Prostate gland (tissue), 2 donors: ENCODE data around the gene VPS54. TPM values are rescaled to one million over a fixed set of nuclear protein-coding genes. Genes with fewer than 3 reads are reported as not detected.

Source experiments
- DNase-seq: peaks from one replicate; pipeline ENCODE4 v3.0.0-alpha.2; 2019; ENCODE audit warnings: low spot score
- H3K27ac ChIP-seq, 2 donors: fragments of 200-600 bp; sonication (generic); 2 replicates each; pipeline ENCODE4 v1.5.1; 2017 to 2019
- H3K27me3 ChIP-seq: fragments of 200-600 bp; sonication (generic); replicated peaks from 2 replicates; pipeline ENCODE4 v1.5.1; 2019; ENCODE audit not compliant: insufficient read depth
- H3K36me3 ChIP-seq, 2 donors: fragments of 200-600 bp; sonication (generic); 1 replicate in 1 of 2; 2 replicates in 1 of 2; pipeline versions ENCODE4 v1.5.1 to v1.8.1; 2017 to 2019
- H3K4me1 ChIP-seq: fragments of 200-600 bp; sonication (generic); replicated peaks from 2 replicates; pipeline ENCODE4 v1.5.1; 2019
- H3K4me3 ChIP-seq, 2 donors: fragments of 200-600 bp; sonication (generic); 2 replicates each; pipeline ENCODE4 v1.5.1; 2017 to 2019
- H3K9me3 ChIP-seq: fragments of 200-600 bp; sonication (generic); 2 replicates; pipeline ENCODE4 v1.5.1; 2017
- POLR2A ChIP-seq: fragments of 450-650 bp; IDR thresholded peaks from one replicate; pipeline ENCODE4 v1.6.1; 2016; ENCODE audit warnings: antibody characterized with exemption, mild to moderate bottlenecking
- POLR2AphosphoS5 ChIP-seq: sonication (generic); formaldehyde crosslinking; IDR thresholded peaks from one replicate; pipeline ENCODE4 v1.6.1; 2017; ENCODE audit warnings: antibody characterized with exemption
- WGBS: methylation state at CpG from one replicate; pipeline ENCODE4 v1.1.5; 2018; 5-methylcytosine and 5-hydroxymethylcytosine counted together
- intact Hi-C: fragments of 100-400 bp; cut with DNase I; formaldehyde crosslinking; loops from one replicate; pipeline ENCODE4 v1.14.2; 2022
- total RNA-seq, 2 donors: library from RNA; depleted of rRNA; stranded (reverse); fragments of >200 nt; gene quantifications; one replicate each; pipeline ENCODE4 v1.1.0, GENCODE V29; 2016
- TF ChIP-seq, protein P1 (sequence below), 4 experiments: fragments of 200-600 bp in 2 of 4; fragments of 450-650 bp in 2 of 4; sonication (generic) in 2 of 4; IDR thresholded peaks; 1 replicate in 3 of 4; 2 replicates in 1 of 4; pipeline ENCODE4 v1.5.1; 2016 to 2019; ENCODE audit warnings: antibody characterized with exemption in 4 of 4, mild to moderate bottlenecking in 2 of 4, moderate library complexity in 2 of 4

VPS54 gene
- total RNA-seq, 2 donors from 2014 or later, result 33.5 to 41.1 TPM

DNA sequence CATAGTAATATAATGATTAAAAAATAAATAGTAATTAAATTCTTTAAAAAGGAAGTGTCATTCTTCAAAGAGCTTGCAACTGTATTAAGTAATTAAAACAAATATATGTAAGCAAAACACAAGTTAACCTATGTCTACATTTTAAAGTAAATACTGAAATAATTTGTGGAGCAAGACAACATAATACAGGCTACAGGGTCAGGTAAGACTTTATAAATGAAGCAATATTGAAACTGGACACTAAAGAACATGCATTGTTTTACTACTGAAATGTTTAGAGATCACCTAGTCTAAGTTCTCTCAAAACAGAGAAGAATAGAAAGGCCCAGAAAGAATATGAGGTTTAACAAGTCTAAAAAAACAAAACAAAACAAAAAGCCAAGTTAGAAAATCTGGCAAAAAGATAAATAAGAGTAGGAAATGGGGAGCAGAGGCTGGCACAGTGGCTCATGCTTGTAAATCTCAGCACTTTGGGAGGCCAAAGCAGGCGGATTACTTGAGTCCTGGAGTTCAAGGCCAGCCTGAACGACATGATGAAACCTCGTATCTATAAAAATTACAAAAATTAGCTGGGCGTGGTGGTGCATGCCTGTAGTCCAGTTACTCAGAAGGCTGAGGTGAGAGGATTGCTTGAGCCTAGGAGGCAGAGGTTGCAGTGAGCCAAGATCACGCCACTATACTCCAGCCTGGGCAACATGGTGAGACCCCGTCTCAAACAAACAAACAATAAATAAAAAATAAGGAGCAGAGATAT, 34.4 kb downstream of the VPS54 start:
- Histone ChIP-seq H3K36me3 (no peaks in the 10 kb centered on the region), H3K4me1 (peaks cover 9% of the 10 kb centered on the region), H3K27me3 (no peaks in the 10 kb centered on the region), H3K4me3 (no peak overlapping the region), H3K9me3 (no peaks in the 10 kb centered on the region), H3K27ac (peak overlapping the region in 1 of 2 donors; percentile 73)
- TF ChIP-seq, protein P1, sequence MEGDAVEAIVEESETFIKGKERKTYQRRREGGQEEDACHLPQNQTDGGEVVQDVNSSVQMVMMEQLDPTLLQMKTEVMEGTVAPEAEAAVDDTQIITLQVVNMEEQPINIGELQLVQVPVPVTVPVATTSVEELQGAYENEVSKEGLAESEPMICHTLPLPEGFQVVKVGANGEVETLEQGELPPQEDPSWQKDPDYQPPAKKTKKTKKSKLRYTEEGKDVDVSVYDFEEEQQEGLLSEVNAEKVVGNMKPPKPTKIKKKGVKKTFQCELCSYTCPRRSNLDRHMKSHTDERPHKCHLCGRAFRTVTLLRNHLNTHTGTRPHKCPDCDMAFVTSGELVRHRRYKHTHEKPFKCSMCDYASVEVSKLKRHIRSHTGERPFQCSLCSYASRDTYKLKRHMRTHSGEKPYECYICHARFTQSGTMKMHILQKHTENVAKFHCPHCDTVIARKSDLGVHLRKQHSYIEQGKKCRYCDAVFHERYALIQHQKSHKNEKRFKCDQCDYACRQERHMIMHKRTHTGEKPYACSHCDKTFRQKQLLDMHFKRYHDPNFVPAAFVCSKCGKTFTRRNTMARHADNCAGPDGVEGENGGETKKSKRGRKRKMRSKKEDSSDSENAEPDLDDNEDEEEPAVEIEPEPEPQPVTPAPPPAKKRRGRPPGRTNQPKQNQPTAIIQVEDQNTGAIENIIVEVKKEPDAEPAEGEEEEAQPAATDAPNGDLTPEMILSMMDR (IDR thresholded peaks at IDR 0.05), result no peak
- no peak for TF ChIP-seq POLR2AphosphoS5
- TF ChIP-seq POLR2A, result no peak
- 78% methylated on average over 6 of the region's 6 CpGs for WGBS
- intact Hi-C loops, result no loop called here
- DNase-seq, result no peak

DNA sequence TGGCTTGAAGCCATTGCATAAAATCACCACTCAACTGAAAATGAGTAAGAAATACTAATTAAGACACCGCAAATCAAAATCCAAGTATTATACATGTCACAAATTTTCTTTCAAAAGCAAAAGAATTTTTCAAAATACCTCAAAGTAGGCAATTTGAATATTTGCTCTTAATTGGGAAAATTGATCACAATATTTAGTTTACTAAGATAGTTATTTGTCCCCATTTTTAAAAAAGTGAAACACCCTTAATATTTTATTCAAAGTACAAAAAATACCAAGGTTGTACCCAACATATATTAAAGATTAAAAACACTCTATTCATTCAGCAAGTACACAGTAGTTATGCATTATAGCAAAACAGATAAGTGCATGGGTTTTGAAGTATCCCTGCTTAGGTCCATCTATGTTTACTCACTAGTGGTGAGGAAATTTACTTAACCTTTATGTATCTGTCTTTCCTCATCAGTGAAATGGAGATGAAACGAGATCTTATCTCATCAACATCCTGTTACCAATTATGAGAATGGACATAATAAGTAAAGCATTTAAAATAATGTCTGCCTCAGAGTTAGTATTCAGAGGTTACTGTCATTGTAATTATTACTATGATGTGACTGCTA, 35.1 kb downstream of the VPS54 start:
- whole genome bisulfite sequencing, result 65% methylated on average over 2 of the region's 2 CpGs
- TF ChIP-seq, protein P1 (IDR thresholded peaks at IDR 0.05), result no peak
- TF ChIP-seq POLR2AphosphoS5, result peak; percentile 29

DNA sequence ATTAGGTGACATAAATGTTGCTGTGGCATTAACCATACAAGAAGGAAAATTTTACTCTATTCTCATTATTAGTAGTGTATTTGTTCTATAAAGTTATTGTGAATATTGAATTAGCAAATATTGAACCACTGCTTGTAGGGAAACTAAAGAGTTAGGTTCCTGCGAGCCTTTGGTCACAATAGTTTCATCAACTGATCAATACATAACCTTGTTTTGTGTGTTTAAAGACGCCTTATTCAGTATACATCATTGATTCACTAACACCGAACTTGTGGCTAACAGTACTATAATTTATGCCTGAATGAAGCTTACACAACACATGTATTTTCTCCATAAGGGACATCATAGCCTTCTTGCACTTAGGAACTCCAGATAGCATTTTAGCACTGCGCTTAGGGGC, 36.9 kb downstream of the VPS54 start:
- H3K27me3 ChIP-seq, result no peaks in the 10 kb centered on the region
- TF ChIP-seq POLR2AphosphoS5, result no peak
- TF ChIP-seq, protein P1 (IDR thresholded peaks at IDR 0.05), result no peak
- TF ChIP-seq POLR2A, result no peak
- 87% methylated on average over 4 of the region's 4 CpGs for WGBS
- no peak for DNase-seq
- H3K9me3 ChIP-seq, result no peaks in the 10 kb centered on the region
- intact Hi-C loops, result no loop called here
- H3K27ac ChIP-seq, result peak overlapping the region in 1 of 2 donors; percentile 44
- no peaks in the 10 kb centered on the region for H3K36me3 ChIP-seq
- peaks cover 9% of the 10 kb centered on the region for H3K4me1 ChIP-seq
- H3K4me3 ChIP-seq, result no peak overlapping the region

More for the DNA sequence above, 35.1 kb downstream of the VPS54 start:
- H3K36me3 ChIP-seq, result no peaks in the 10 kb centered on the region
- no peak for DNase-seq
- no peaks in the 10 kb centered on the region for H3K27me3 ChIP-seq
- H3K9me3 ChIP-seq, result no peaks in the 10 kb centered on the region
- peak overlapping the region in 1 of 2 donors; percentile 44 for H3K27ac ChIP-seq
- peaks cover 9% of the 10 kb centered on the region for H3K4me1 ChIP-seq
- no peak overlapping the region for H3K4me3 ChIP-seq
- intact Hi-C loops, result no loop called here

DNA sequence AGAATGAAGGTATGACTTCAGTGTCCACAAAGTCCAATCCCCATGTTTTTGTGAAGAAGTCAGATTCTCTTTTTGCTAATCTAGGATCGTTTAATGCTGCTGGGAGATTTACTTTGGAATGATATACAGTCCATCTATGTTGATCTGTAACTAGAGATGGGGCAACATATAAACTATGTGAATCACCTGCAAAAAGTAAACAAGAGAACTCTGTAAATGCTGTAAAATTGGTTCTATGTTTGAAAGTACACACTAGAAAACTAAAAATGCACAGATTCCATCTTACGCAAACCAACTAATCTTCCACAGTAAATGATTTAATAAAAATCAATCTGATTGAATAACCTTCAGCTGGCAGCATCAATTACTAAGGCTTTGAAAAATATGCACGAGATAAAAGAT, 37.5 kb downstream of the VPS54 start:
- H3K4me1 ChIP-seq, result peaks cover 9% of the 10 kb centered on the region
- no peak overlapping the region for H3K4me3 ChIP-seq
- H3K27ac ChIP-seq, result peak overlapping the region in 1 of 2 donors; percentile 44
- H3K9me3 ChIP-seq, result no peaks in the 10 kb centered on the region
- no peak for DNase-seq
- TF ChIP-seq POLR2AphosphoS5, result peak; percentile 59
- TF ChIP-seq, protein P1 (IDR thresholded peaks at IDR 0.05), result no peak
- no peaks in the 10 kb centered on the region for H3K36me3 ChIP-seq
- no peaks in the 10 kb centered on the region for H3K27me3 ChIP-seq
- intact Hi-C loops, result no loop called here
- WGBS, result 55% methylated on average over 3 of the region's 3 CpGs

DNA sequence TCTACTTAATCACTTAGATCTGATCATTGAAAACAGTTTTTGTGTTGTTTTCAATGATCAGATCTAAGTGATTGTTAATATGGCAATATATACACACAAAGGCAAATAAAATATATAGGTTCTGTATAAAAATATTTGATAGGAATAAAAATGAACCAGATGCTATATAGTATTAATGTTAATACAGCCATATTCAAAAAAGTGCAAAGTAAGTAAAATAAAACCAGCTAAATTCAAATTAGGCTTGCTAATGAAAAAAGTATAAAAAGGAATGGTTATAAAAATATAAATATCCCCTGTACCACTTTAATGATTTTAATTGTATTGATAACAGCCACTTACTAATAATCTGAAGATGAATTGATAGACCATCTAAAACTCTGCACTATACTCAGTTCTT, 38.4 kb downstream of the VPS54 start:
- TF ChIP-seq, protein P1 (IDR thresholded peaks at IDR 0.05), result no peak
- no peak for TF ChIP-seq POLR2A
- TF ChIP-seq POLR2AphosphoS5, result no peak
- Histone ChIP-seq H3K4me1 (peaks cover 9% of the 10 kb centered on the region), H3K9me3 (no peaks in the 10 kb centered on the region), H3K4me3 (no peak overlapping the region), H3K27ac (no peak overlapping the region), H3K27me3 (no peaks in the 10 kb centered on the region), H3K36me3 (peaks cover 0 to under 1% of the 10 kb centered on the region in 2 donors)
- intact Hi-C loops, result no loop called here
- DNase-seq, result no peak
